GM18519 (cell line): Measurements from ENCODE around the gene TANK.
A peak's percentile ranks its signal among the peaks of the same experiment; 100 is the strongest.

Experiments used
- ATAC-seq: cut with Tn5 transposase; IDR thresholded peaks from one replicate; pipeline ENCODE4 v1.9.1; 2021; ENCODE audit warnings: mild to moderate bottlenecking, moderate library complexity; ENCODE audit not compliant: unreplicated experiment, low FRiP score

TANK gene

GRCh38 chr2:161160226-161161073, at the start of gene TANK:
TANK (plus strand) TSS chr2:161160428; CDS start chr2:161179663, 19,235 bp downstream.
- ATAC-seq, result peak; percentile 89

- no peak for ATAC-seq
These were observed 48.7 kb upstream of the TANK start for GRCh38 chr2:161111531-161111930.

- no peak for ATAC-seq
These were observed 47.3 kb upstream of the TANK start for GRCh38 chr2:161112908-161113307.

- no peak for ATAC-seq
These were observed 46.3 kb upstream of the TANK start for GRCh38 chr2:161113693-161114575.

GRCh38 chr2:161115205-161115604, 45.0 kb upstream of the TANK start:
- no peak for ATAC-seq

GRCh38 chr2:161115605-161116380, 44.4 kb upstream of the TANK start:
- ATAC-seq, result no peak

GRCh38 chr2:161116509-161116908, 43.7 kb upstream of the TANK start:
- ATAC-seq, result no peak

GRCh38 chr2:161117506-161117905, 42.7 kb upstream of the TANK start:
- no peak for ATAC-seq

GRCh38 chr2:161118722-161119121, 41.5 kb upstream of the TANK start:
- no peak for ATAC-seq

- no peak for ATAC-seq
These were observed 40.7 kb upstream of the TANK start for GRCh38 chr2:161119483-161119882.

- no peak for ATAC-seq
These were observed 39.5 kb upstream of the TANK start for GRCh38 chr2:161120775-161121174.

GRCh38 chr2:161121622-161122021, 38.6 kb upstream of the TANK start:
- ATAC-seq, result no peak

- ATAC-seq, result peak; percentile 62
These were observed 37.3 kb upstream of the TANK start for GRCh38 chr2:161122772-161123530.

GRCh38 chr2:161123531-161124030, 36.6 kb upstream of the TANK start:
- no peak for ATAC-seq

- no peak for ATAC-seq
These were observed 36.0 kb upstream of the TANK start for GRCh38 chr2:161124201-161124600.

- no peak for ATAC-seq
These were observed 31.3 kb upstream of the TANK start for GRCh38 chr2:161128885-161129284.

- no peak for ATAC-seq
These were observed 29.9 kb upstream of the TANK start for GRCh38 chr2:161130354-161130753.

GRCh38 chr2:161131074-161131680, 29.1 kb upstream of the TANK start:
- ATAC-seq, result no peak

GRCh38 chr2:161131804-161132203, 28.4 kb upstream of the TANK start:
- no peak for ATAC-seq
